SK-N-SH (cell line): Measurements from ENCODE around the gene MIS18A.

Experiments
- CTCF ChIP-seq: fragments of 200-600 bp; sonication (generic); IDR thresholded peaks from 2 replicates; pipeline ENCODE4 v1.6.1; 2017; ENCODE audit warnings: antibody characterized with exemption, mild to moderate bottlenecking, moderate library complexity
- MAX ChIP-seq: IDR thresholded peaks from 2 replicates; pipeline ENCODE4 v1.4.0; 2012; ENCODE audit warnings: low read depth
- POLR2AphosphoS5 ChIP-seq: IDR thresholded peaks from 2 replicates; pipeline ENCODE4 v1.6.1; 2012; ENCODE audit warnings: low read depth, low read length
- RAD21 ChIP-seq: IDR thresholded peaks from 2 replicates; pipeline ENCODE4 v1.6.1; 2012; ENCODE audit warnings: mild to moderate bottlenecking, low read length
- RFX5 ChIP-seq: IDR thresholded peaks from 2 replicates; pipeline ENCODE4 v1.6.1; 2012; ENCODE audit warnings: mild to moderate bottlenecking, improper control_type of control experiment, low read length
- SIN3A ChIP-seq: IDR thresholded peaks from 2 replicates; pipeline ENCODE4 v1.6.1; 2012; ENCODE audit warnings: low read depth, mild to moderate bottlenecking, low read length, moderate library complexity, borderline replicate concordance
- TCF12 ChIP-seq: IDR thresholded peaks from 2 replicates; pipeline ENCODE4 v1.4.0; 2012
- YY1 ChIP-seq: IDR thresholded peaks from 2 replicates; pipeline ENCODE4 v1.4.0; 2012; ENCODE audit warnings: low read depth, mild to moderate bottlenecking
- ZBTB33 ChIP-seq: IDR thresholded peaks from 2 replicates; pipeline ENCODE4 v1.4.0; 2012; ENCODE audit warnings: low read depth, borderline replicate concordance

- no peak for TF ChIP-seq CTCF
- no peak for TF ChIP-seq SIN3A
- TF ChIP-seq YY1: no peak
- TF ChIP-seq POLR2AphosphoS5: no peak
- no peak for TF ChIP-seq RFX5
- TF ChIP-seq MAX: no peak
- TF ChIP-seq TCF12: no peak
- TF ChIP-seq RAD21: no peak
- no peak for TF ChIP-seq ZBTB33
These were observed 26.7 kb downstream of the MIS18A start for GRCh38 chr21:32252136-32252535.
